Stimulated activated CD4-positive, alpha-beta T cell treated with anti-CD3 and anti-CD28 coated beads, Interleukin-1b, Interleukin-23, amount 100 ng/mL, for 1 hour (primary cell): ENCODE data around the gene ABCA4.
"Not testable (repeated sequence)": the region's sequence is repeated elsewhere in the genome, so short reads cannot be mapped to it uniquely, and the experiment has no call there.

Experiments used
- DNase-seq, 2 donors: peaks; one replicate each; pipeline ENCODE4 v3.0.0-alpha.2; 2020; ENCODE audit warnings: low read depth in 2 of 2

Gene ABCA4

DNA sequence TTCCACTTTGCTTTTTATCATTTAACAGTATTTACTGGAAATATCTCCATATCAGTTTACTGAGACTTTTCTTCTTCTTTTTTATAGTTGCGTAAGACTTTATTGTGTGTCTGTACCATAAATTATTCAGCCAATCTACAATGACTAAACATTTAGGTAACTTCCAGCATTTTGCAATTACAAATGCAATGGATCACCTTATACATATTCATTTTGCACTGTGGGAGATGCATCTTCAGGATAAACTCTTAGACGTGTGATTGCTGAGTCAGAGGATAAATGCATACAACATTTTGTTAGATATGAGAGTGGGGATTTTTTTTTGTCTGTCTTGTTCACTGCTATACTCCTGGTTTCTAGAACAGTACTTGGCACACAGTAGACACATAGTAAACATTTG is 116.0 kb downstream of the ABCA4 start:
- DNase-seq = no peak

DNA sequence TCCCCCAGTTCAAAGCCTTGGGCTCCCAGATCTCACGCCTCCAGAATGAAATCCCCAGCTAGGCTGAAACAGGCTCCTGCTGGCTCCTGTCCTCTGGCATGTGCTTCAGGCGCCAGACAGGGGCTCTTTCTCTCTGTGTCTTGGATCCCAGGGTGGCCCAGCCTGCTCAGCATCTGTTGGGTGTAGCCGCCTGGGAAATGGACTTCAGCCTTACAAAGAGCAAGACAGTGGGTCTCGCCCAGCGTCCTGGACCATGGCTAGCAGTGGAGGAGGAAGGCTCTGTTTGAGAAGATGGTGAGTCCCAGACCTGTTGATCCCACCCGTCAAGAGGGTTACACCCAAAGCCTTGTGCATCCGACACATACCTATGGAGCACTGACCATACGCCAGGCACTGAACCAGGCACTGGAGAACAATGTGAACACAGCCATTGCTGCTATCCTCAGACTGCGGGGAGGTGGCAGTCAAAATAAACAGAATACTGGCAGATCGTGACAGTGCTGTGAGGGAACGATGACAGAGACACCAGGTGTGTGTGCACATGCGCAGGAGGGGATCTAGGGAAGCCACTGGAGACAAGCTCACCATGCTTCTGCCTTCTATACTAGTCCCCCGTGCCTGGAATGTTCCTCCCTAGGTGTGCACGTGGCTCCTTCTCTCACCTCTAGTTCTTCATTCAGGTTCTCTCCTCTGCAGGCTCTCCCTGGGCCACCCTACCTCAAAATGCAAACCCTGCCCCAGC is 118.7 kb downstream of the ABCA4 start:
- DNase-seq = no peak

DNA sequence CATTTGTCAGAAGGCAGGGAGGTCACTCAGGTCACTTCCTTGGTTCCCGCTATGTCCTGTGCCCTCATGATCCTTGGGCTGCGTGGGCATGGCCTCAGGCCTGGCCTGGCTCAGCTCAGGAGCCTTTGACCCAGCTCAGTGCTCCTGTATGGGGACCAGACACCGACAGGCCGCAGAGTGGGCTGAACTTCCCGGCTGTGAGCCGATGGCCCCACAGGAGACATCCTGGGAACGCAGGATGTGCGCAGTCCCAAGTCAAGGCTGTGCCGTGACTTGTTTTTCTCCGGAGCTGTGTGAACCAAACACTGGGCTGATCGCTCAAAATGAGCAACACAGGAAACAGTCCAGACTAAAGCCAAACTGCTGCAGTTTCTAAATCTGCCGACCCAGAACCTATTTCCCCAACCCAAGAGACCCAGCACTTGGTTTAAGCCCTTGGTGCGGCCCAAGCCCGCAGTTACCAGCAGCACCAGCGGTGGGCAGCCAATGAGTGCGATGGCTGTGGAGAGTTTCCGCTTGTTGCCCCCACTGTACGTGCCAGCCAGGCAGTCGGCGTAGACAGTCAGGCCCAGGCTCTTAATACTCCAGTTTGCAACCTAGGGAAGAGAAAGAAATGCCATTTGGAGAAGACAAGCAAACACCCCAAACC is 119.4 kb downstream of the ABCA4 start:
- no peak for DNase-seq

DNA sequence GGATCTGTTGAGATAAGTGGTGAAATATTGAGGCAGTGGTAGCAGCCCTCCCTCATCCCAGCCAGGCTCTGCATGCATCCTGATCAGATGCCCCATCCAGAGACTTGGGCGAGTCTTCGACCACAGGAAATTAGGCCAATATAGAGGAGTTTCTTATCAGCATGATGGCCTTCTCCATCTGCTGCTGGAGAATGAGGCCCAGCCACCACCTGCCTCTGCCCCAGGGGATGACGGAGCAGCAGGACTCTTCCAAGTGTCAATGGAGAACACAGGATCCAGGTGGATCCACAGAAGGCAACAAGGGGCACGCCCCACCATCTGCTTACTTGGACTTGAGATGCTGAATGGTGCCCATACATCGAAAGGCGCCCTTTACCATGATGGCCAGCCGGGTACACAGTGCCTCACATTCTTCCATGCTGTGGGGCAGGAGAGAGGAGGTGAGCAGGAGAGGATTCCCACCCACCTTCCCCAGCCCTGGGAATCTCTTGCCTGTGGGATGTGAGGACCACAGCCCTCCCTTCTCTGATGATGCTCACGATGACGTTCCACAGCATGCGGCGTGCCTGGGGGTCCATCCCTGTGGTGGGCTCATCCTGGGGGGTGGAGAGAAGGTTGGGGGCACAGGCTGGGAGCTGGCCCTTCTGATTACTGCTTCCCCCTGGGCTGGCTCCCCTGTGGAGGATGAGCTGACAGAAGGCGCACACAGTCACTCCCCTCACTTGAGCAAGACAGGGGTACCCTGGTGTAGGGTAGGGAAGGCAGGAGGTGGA is 120.3 kb downstream of the ABCA4 start:
- no peak for DNase-seq

DNA sequence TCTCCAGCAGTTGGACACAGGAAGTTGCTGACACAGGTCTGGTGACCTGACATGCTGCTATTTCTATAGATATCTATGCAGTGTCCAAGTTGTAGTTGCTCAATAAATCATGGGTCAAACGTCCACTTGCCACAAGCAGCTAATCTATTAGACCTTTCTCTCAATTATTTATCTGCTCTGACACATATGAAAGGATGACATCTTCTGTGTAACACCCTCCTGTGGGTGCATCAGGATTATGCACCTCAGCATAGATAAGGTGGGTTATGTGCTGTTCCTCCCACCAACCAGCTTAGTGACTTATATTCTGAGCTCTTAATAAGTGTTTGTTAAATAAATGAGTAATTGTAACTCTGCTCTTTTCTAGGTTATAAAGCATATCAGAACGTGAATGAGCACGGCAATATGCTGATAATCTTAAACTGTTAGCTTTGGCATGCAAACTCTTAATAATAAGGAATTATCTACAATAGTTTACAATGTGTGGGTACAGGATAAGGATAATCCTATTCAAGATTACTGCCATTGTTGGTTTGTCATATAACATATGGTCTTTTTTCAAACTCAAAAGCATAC is 121.0 kb downstream of the ABCA4 start:
- no peak for DNase-seq

DNA sequence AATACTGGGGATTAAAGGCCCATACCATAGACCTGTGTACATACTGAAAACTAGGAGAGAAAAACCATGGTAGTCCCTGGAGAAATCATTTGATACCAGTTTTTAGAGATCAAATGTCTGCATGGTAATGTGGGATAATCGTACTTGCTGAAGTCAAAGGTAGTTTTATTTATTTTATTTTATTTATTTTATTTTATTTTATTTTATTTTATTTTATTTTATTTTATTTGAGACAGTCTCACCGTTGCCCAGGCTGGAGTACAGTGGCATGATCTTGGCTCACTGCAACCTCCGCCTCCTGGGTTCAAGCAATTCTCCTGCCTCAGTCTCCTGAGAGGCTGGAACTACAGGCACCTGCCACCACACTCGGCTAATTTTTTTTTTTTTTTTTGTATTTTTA is 122.4 kb downstream of the ABCA4 start:
- not testable (repeated sequence) for DNase-seq

DNA sequence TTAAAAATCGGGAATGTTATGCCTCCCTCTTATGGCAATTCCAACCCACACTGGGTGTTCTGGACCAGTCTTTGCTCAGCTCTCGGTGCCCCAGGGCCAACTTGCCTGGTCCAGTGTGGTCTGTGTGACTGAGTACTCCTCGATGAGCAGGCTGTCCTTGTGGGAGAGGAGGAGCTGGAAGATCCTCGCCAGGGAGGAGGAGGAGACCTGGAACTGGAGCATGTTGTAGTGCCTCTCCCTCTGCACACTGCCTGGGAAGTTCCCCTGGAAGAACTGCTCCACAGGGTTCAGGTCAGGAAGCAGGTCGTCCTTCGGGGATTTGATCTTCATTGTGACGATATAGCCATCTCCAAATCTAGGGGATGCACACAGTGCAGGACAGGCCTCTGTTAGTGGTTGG is 123.2 kb downstream of the ABCA4 start:
- DNase-seq = no peak

DNA sequence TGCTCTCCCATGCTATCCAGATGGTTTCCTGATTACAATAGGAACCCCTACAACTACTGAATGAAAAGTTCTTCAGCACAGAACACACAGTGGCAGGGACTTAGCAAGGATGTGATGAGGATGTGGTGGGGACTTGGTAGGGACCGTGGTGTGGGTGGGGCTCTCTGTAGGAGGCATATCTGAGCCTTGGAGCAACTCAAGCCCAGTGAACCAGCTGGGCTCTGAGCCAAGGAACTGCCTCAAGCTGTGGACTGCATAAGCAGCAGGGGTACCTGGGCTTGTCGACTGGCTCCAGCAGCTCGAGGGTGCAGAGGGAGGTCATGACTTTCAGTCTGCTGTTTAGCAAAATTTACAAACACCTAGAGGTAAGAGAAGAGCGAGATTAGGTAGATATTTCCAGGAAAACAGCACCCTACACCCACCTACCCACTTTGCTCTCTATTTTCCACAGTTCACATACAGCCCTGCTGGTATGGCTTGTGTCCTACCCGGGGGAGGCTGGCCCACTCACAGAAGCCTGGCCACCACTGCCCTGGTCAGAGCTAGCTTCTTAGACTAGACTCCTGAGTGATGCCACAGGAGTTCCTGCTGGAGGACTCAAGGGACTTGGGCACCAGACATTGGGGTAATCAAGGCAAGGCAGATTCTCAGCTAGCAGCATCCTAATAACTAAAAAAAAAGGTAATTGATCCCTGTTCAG is 125.0 kb downstream of the ABCA4 start:
- DNase-seq = no peak

DNA sequence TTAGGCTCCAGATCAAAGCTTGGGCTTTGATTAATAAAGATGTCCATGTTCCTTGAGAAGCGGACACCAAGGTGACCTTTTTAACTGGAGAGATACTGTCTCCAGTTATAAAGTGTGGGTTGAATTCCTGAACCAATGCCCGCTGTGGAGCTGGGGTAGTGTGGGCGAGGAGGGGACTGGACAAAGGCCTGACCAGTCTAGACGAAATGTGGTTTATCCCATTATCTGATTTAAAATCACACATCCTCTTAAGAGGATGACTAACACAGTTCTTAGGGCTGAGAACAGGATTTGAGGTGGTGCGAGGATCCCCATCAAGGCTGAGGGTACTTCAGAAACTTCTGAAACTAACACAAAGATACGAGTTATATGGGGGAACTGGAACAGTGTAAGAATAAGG is 127.2 kb downstream of the ABCA4 start:
- DNase-seq = no peak

DNA sequence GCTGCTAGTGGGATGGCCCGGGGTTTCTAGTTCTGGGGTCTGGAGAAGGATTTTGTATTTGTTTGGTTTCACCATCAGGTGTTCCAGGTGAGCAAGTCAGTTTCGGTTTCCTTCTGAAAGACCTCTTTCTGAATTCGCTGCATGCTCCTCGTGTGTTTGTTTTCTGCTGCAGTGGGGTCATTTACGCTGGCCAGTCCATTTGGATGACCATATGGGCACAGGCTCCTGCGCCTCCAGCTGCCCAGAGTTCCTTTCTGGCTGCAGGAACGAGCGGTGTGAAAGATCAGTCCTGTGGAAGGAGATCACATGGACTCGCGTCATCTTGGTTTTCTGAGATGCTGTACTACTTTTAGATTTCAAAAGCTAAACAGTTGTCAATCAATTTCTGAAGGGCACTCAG is 128.0 kb downstream of the ABCA4 start:
- DNase-seq = no peak

DNA sequence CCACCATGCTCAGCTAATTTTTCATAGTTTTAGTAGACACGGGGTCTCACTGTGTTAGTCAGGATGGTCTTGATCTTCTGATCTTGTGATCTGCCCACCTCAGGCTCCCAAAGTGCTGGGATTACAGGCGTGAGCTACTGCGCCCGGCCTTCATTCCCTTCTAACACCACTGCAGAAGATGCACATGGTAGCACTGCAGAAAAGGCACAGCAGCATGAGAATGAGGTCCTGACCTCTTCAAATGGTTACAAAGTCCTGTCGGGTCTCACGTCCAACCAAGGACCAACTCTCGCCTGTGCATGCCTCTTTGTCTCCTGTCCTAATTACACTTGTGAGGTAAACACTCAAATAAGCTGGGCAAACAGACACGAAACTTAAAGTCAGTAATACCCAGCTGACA is 128.8 kb downstream of the ABCA4 start:
- DNase-seq = no peak

DNA sequence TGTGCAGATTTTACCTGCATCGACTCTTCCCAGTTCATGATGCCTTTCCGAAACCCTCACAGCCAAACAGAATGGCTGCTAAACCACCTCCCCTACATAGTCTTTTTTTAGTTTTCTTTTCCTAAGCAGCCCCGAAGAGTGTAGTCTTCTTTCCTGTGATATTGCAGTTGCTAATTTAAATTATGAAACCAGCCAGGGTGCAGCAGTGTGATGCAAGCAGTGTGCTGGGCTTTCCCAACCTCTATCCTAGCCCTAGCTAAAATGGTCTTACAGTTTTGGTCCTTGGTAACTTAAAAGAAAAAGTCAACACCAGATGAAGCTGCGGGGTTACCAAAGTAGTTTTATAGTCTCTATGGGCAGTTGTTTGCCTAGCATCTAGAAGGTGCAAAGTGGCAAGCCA is 129.7 kb downstream of the ABCA4 start:
- DNase-seq = no peak

DNA sequence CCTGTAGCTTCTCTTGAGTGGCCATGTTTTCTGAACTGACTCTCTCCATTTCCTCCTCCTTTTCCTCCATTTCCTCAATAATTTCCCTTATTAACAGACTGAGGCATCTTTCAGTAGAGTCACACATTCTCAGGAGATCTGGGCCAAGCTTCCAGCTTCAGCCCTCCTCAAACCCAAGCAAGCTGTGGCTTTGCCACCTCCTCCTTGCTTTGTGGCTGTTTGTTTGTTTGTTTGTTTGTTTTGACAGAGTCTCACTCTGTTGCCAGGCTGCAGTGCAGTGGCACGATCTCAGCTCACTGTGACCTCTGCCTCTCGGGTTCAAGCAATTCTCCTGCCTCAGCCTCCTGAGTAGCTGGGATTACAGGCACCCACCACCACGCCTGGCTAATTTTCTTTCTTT is 130.5 kb downstream of the ABCA4 start:
- not testable (repeated sequence) for DNase-seq

DNA sequence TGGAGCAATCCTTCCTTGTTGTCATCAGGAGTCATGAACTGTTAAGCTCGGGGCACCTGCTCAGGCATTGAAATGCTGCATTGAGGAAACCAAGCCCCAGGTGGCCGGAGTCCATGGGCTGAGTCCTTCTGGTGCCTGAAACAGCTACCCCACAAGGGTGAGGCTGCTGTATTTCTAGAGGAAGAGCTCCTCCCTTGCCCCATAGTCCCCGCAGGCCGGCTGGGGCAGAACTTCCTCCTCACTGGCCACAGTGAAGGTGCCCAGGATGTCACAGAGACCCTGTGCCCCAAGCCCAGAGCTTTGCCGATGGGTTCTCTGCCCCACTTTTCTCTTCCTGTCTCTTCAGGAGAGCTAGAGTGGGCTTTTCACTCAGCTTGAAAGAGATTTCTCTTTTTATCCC is 130.9 kb downstream of the ABCA4 start:
- no peak for DNase-seq

DNA sequence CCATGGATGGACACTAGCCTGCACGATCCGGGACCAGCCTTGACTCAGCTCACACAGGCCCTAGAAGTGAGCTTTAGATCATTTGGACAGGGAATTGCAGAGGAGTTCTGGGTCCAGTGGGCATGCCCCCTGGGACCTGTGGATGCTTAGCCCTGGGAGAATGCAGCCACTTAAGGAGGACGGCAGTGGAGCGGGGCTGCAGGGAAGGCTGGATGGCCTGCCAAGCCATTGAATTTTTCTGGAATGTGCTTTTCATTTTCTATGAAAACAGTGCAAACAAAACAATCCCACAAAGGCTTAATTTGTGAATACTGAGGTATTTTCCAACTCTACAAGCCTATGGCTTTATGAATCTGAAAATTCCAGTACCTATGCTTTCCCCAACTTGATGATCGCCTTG is 131.3 kb downstream of the ABCA4 start:
- no peak for DNase-seq

DNA sequence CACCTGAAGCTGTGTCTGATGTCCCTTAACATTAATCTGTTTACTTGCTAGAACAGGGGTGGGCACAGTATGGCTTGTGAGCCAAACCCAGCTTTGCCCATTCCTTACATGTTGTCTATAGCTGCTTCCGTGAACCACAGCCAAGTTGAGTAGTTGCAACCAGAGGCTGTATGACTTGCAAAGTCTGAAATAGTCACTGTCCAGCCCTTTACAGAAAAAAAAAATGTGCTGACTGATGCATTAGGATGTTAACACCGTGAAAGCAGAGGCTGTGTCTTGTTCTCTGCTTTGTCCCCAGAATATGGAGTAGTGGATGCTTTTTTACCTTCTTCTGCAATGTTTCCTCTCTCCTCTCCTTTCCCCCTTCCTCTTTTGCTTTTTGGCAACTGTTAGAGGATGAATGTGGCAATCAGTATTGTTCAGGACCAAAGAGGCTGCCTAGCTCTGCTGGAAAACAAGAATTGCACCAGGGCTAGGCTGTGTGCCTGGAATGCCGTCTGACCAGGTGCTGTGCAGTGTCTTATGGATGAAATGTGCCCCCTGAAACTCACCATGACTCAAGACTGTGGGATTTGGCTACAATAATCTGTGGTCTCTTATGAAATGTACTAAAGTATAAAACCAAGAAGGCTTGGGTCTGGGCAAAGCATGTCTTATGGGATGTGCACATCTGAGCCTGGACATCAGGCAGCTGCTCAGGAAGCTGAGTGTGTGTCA is 132.2 kb downstream of the ABCA4 start:
- no peak for DNase-seq

DNA sequence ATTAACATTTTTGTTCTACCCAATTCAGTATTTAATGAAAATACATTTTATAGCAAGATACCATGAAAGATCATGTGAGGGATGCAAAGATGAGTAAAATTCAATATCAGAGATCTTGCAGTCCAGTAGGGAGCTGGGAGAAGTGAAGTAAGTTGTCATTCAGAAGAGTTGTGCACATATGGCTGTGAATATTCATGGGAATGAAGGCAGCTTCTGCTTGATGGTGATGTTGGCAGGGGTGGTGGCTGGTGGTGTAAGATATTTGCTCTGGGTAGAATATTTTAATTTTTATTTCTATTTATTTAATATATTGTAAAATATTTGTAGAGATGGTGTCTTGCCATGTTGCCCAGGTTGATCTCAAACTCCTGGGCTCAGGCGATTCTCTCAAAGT is 139.7 kb downstream of the ABCA4 start:
- no peak for DNase-seq

DNA sequence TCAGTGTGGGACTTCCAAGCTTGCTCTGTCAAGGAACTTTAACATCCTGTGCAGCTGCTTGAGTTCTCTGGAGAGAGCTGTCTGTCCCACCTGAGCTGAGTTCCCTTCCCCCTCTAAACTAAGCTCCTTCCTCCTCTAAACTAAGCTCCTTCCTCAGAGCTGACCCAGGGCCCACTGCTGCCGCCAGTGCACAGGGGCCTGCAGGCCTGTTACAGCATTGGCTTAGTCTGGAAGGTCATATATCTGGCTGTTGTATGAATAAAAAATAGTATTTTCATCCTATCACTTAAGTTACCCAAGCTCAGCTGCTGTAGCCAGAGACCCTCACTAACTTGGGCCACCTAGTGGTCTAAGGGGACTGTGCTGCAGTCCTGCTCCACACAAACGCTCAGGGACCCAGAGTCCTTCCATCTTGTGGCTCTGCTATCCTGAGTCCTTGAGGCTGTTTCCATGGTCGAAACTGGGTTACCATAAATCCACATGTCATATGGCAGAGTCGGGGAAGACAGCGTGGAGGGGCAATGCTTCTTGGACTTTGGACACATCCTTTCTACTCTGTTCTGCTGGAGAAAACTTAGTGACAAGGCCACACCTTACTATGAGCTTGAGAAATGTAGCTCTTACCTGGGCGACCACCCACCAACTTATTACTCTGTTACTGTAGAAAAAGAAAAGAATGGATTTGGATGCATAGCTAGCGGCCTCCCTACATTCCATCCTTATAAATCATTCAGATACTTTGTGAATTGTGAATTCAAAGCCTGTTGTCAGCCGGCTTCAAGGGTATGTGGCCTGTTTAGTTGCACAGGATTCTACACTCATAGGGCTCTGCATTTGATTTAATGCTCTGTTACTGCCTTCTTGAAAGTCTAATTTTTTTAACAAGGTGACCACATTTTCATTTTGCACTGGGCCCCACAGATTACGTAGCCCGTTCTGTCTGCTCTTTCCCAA is 140.4 kb downstream of the ABCA4 start:
- no peak for DNase-seq

DNA sequence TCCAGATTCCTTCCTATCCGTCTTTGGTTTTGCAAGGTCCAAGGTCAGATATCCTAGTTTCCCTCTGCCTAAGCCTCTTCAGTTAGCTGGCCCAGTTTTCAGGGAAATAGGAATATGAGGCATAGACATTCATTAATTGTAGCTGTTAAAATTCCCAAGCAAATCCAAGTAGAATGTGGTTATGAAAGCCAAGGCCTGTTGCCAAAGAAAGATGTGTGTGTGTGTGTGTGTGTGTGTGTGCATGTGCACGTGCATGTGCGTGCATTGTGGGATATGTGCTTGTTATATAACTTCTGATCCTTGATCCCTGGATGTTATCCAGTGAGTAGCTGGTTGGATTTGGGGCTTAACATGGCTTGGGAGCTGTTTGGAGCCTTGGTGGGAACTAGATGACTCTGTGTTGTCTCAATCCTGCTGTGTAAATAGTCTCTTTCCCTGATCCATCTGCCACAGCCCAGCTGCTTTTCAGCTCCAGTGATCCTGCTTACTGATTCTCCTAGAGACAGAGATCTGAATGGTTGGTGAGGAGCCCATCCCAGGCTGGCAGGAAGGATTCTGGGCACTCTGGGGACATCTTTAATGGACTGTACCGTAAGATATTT is 141.1 kb downstream of the ABCA4 start:
- DNase-seq = no peak
